H1 (cell line): Measurements from ENCODE around the gene TAS1R1.

Source experiments
- EGR1 ChIP-seq: IDR thresholded peaks from 2 replicates; pipeline ENCODE4 v1.6.1; 2011; ENCODE audit warnings: low read depth, low read length, borderline replicate concordance
- EZH2 ChIP-seq: fragments of 200-600 bp; sonication (generic); IDR thresholded peaks from 2 replicates; pipeline ENCODE4 v1.7.1; 2012; ENCODE audit warnings: low read depth, mild to moderate bottlenecking, moderate library complexity, low read length, inconsistent platforms; ENCODE audit not compliant: severe bottlenecking
- FOSL1 ChIP-seq: IDR thresholded peaks from 2 replicates; pipeline ENCODE4 v1.6.1; 2011; ENCODE audit warnings: mild to moderate bottlenecking, low read depth, low read length, moderate library complexity; ENCODE audit not compliant: insufficient read depth
- GABPA ChIP-seq: IDR thresholded peaks from 2 replicates; pipeline ENCODE4 v1.6.1; 2011; ENCODE audit warnings: mild to moderate bottlenecking, low read length, moderate library complexity, borderline replicate concordance; ENCODE audit not compliant: insufficient read depth
- MAFK ChIP-seq: IDR thresholded peaks from 2 replicates; pipeline ENCODE4 v1.6.1; 2012; ENCODE audit warnings: low read depth, mild to moderate bottlenecking, improper control_type of control experiment, low read length
- POLR2A ChIP-seq, 2 experiments: IDR thresholded peaks; 1 replicate in 1 of 2; 2 replicates in 1 of 2; pipeline ENCODE4 v1.6.1; 2011; ENCODE audit warnings: low read depth in 2 of 2, low read length in 2 of 2, mild to moderate bottlenecking in 2 of 2; ENCODE audit errors: control extremely low read depth in 1 of 2
- RXRA ChIP-seq: IDR thresholded peaks from 2 replicates; pipeline ENCODE4 v1.6.1; 2011; ENCODE audit warnings: low read depth, mild to moderate bottlenecking, low read length, moderate library complexity; ENCODE audit not compliant: insufficient read depth
- SIX5 ChIP-seq: IDR thresholded peaks from 2 replicates; pipeline ENCODE4 v1.6.1; 2011; ENCODE audit warnings: mild to moderate bottlenecking, low read depth, low read length
- SUZ12 ChIP-seq: fragments of 200-600 bp; sonication (generic); IDR thresholded peaks from 2 replicates; pipeline ENCODE4 v1.6.1; 2012; ENCODE audit warnings: mild to moderate bottlenecking, inconsistent platforms, low read length, moderate library complexity, mixed read lengths
- TF ChIP-seq, protein P1 (sequence below), 3 experiments: IDR thresholded peaks; 1 replicate in 2 of 3; 2 replicates in 1 of 3; pipeline versions ENCODE4 v1.5.1 to v1.6.1; 2011; ENCODE audit warnings: low read length in 3 of 3, mild to moderate bottlenecking in 3 of 3, inconsistent platforms in 2 of 3, low read depth in 1 of 3, moderate library complexity in 1 of 3; ENCODE audit not compliant: insufficient read depth in 1 of 3; ENCODE audit errors: control extremely low read depth in 1 of 3

- no peak for TF ChIP-seq MAFK
- TF ChIP-seq, protein P1, sequence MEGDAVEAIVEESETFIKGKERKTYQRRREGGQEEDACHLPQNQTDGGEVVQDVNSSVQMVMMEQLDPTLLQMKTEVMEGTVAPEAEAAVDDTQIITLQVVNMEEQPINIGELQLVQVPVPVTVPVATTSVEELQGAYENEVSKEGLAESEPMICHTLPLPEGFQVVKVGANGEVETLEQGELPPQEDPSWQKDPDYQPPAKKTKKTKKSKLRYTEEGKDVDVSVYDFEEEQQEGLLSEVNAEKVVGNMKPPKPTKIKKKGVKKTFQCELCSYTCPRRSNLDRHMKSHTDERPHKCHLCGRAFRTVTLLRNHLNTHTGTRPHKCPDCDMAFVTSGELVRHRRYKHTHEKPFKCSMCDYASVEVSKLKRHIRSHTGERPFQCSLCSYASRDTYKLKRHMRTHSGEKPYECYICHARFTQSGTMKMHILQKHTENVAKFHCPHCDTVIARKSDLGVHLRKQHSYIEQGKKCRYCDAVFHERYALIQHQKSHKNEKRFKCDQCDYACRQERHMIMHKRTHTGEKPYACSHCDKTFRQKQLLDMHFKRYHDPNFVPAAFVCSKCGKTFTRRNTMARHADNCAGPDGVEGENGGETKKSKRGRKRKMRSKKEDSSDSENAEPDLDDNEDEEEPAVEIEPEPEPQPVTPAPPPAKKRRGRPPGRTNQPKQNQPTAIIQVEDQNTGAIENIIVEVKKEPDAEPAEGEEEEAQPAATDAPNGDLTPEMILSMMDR (IDR thresholded peaks at IDR 0.05; ENCODE audit: control extremely low read depth in 1 of 3, insufficient read depth in 1 of 3, low read depth in 1 of 3, low read length in 3 of 3), result no peak
- no peak for TF ChIP-seq SUZ12
- TF ChIP-seq EZH2, result no peak
- TF ChIP-seq EGR1, result no peak
- TF ChIP-seq POLR2A (IDR thresholded peaks at IDR 0.05; ENCODE audit: control extremely low read depth in 1 of 2, low read depth in 2 of 2, low read length in 2 of 2), result no peak
- TF ChIP-seq FOSL1, result no peak
- TF ChIP-seq SIX5, result no peak
- no peak for TF ChIP-seq GABPA
- no peak for TF ChIP-seq RXRA
Measured at GRCh38 chr1:6597777-6598131, 42.6 kb downstream of the TAS1R1 start.
